IMR-90 (cell line): ENCODE data around the gene CSPG5. TPM values are rescaled to one million over a fixed set of nuclear protein-coding genes. Genes with fewer than 3 reads are reported as not detected.

Experiments
- microRNA-seq, 2 experiments: library from miRNA; stranded (forward) in 1 of 2; unstranded in 1 of 2; fragments of 10-50 nt in 1 of 2; fragments of <30 nt in 1 of 2; gene quantifications in 1 of 2; microRNA quantifications in 1 of 2; one replicate each; pipeline versions ENCODE3 to v1.1.0; 2013 to 2020; ENCODE audit not compliant: insufficient read depth in 1 of 2, insufficient read length in 1 of 2, unreplicated experiment in 1 of 2
- polyA plus RNA-seq, 3 experiments: library from polyadenylated mRNA; depleted of rRNA; stranded (reverse); fragments of >200 nt; gene quantifications; 2 replicates each; pipeline ENCODE4 v1.2.3, GENCODE V29; 2012; ENCODE audit warnings: low replicate concordance in 1 of 3
- small RNA-seq, 5 experiments: library from RNA; depleted of rRNA; stranded (forward); fragments of <200 nt; gene quantifications; one replicate each; pipeline ENCODE3, GENCODE V24; 2012
- total RNA-seq: library from RNA; depleted of rRNA; stranded (reverse); fragments of >200 nt; gene quantifications from 2 replicates; pipeline ENCODE4 v1.2.3, GENCODE V29; 2012; rRNA removed

CSPG5 gene
- total and polyA plus RNA-seq, 2 of the 4 experiments (the other 2 are of a cell fraction), result under 0.01 to 0.10 TPM

Small RNAs within 50 kb of the gene (microRNA-seq; reads per million reads assigned to microRNA genes)
- not detected for gene RN7SL870P (ENCODE audit: insufficient read depth, insufficient read length)

Small RNAs within 50 kb of the gene (small RNA-seq; reads per million reads assigned to genes)
- 0 reads per million in 5 experiments for gene RN7SL870P

Other genes starting within 250 kb of the CSPG5 start
- 4.4 and 4.5 TPM in 2 replicates for gene PTPN23, start 197.8 kb downstream of the CSPG5 start, total RNA-seq
- gene PTPN23, start 197.8 kb downstream of the CSPG5 start, polyA plus RNA-seq (2012; rRNA removed), result 13.9 and 15.1 TPM in 2 replicates
- gene SCAP, start 102.9 kb downstream of the CSPG5 start, total RNA-seq, result 30.8 and 34.6 TPM in 2 replicates
- gene SCAP, start 102.9 kb downstream of the CSPG5 start, polyA plus RNA-seq (2012; rRNA removed), result 25.3 and 27.8 TPM in 2 replicates
- 26.1 and 31.4 TPM in 2 replicates for gene ELP6, start 65.2 kb downstream of the CSPG5 start, total RNA-seq
- 44.9 and 49.4 TPM in 2 replicates for gene ELP6, start 65.2 kb downstream of the CSPG5 start, polyA plus RNA-seq (2012; rRNA removed)
- 39.6 and 51.4 TPM in 2 replicates for gene SMARCC1, start 203.0 kb upstream of the CSPG5 start, total RNA-seq
- 18.6 and 20.0 TPM in 2 replicates for gene SMARCC1, start 203.0 kb upstream of the CSPG5 start, polyA plus RNA-seq (2012; rRNA removed)
- gene DHX30, start 224.3 kb upstream of the CSPG5 start, total RNA-seq, result 51.7 and 57.2 TPM in 2 replicates
- gene DHX30, start 224.3 kb upstream of the CSPG5 start, polyA plus RNA-seq (2012; rRNA removed), result 55.6 and 63.0 TPM in 2 replicates